ENCODE measurements around the gene LDLR.

LDLR gene

DNA sequence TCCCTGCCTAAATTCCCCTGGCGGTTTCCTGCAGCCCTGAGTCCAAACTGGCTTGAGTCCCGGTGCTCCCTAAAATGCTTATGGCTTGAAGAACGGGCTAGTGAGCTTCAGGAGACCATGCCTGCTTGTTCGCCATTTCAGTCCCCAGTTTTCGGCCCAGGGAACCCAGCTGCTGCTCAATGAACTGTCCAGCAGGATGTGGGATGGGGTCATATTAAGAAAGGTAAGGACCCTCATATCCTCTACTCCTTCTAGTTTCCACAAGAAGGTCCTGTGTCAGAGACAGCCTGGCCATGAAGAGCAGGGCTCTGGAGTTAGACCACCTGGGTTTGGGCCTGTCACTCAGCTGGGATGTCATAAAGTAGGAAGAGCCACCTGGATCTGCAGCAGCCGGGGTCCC, 83.3 kb downstream of the LDLR start:
- Histone ChIP-seq H3K36me3 (ENCODE audit: low read depth) (peaks cover 64% of the 10 kb centered on the region), H3K27ac (ENCODE audit: poor library complexity, severe bottlenecking) (no peak overlapping the region), H3K27me3 (ENCODE audit: insufficient read depth, poor library complexity, severe bottlenecking) (no peaks in the 10 kb centered on the region), H3K4me1 (ENCODE audit: insufficient read depth, poor library complexity, severe bottlenecking) (peaks cover 11% of the 10 kb centered on the region), H3K4me3 (ENCODE audit: severe bottlenecking) (no peak overlapping the region), H3K9me3 (ENCODE audit: severe bottlenecking) (no peaks in the 10 kb centered on the region)
- no peak for TF ChIP-seq CTCF (IDR thresholded peaks at IDR 0.05; ENCODE audit: poor library complexity, severe bottlenecking)
- ATAC-seq (ENCODE audit: low read depth) (no peak), DNase-seq (ENCODE audit: low spot score) (no peak)

- H3K4me1 ChIP-seq (ENCODE audit: insufficient read depth, poor library complexity, severe bottlenecking), result peaks cover 5% of the 10 kb centered on the region
- H3K4me3 ChIP-seq (ENCODE audit: severe bottlenecking), result no peak overlapping the region
- DNase-seq (ENCODE audit: low spot score) (no peak), ATAC-seq (ENCODE audit: low read depth) (no peak)
- H3K27me3 ChIP-seq (ENCODE audit: insufficient read depth, poor library complexity, severe bottlenecking), result no peaks in the 10 kb centered on the region
- H3K27ac ChIP-seq (ENCODE audit: poor library complexity, severe bottlenecking), result no peak overlapping the region
- peaks cover 59% of the 10 kb centered on the region for H3K36me3 ChIP-seq (ENCODE audit: low read depth)
- TF ChIP-seq CTCF (IDR thresholded peaks at IDR 0.05; ENCODE audit: poor library complexity, severe bottlenecking), result no peak
- H3K9me3 ChIP-seq (ENCODE audit: severe bottlenecking), result no peaks in the 10 kb centered on the region
These were observed 84.4 kb downstream of the LDLR start for GRCh38 chr19:11173516-11174155.

DNA sequence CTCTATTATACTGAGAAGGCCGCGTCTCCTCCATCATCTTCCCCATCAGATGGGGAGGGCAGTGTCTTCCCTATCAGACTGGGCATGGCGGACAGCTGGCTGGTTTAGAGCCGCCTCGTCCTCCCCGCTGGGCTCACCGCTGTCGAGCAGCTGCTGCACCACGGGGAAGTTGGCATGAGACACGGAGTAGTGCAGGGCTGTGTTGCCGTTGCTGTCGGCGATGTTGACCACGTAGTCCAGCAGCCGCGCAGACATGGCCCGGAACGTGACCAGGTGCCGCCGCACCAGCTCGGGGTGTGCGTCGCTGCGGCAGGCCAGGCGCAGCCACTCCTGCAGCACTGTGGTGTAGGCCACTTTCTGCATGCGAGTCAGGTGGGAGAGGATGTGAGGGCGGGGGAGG, 85.1 kb downstream of the LDLR start:
- ATAC-seq (ENCODE audit: low read depth) (no peak), DNase-seq (ENCODE audit: low spot score) (no peak)
- H3K36me3 ChIP-seq (ENCODE audit: low read depth), result peaks cover 57% of the 10 kb centered on the region
- no peak overlapping the region for H3K27ac ChIP-seq (ENCODE audit: poor library complexity, severe bottlenecking)
- H3K4me1 ChIP-seq (ENCODE audit: insufficient read depth, poor library complexity, severe bottlenecking), result no peaks in the 10 kb centered on the region
- H3K9me3 ChIP-seq (ENCODE audit: severe bottlenecking), result no peaks in the 10 kb centered on the region
- TF ChIP-seq CTCF (IDR thresholded peaks at IDR 0.05; ENCODE audit: poor library complexity, severe bottlenecking), result no peak
- H3K4me3 ChIP-seq (ENCODE audit: severe bottlenecking), result no peak overlapping the region
- no peaks in the 10 kb centered on the region for H3K27me3 ChIP-seq (ENCODE audit: insufficient read depth, poor library complexity, severe bottlenecking)

GRCh38 chr19:11175920-11176319, 86.7 kb downstream of the LDLR start:
- ATAC-seq (ENCODE audit: low read depth), result no peak
- H3K27me3 ChIP-seq (ENCODE audit: insufficient read depth, poor library complexity, severe bottlenecking), result no peaks in the 10 kb centered on the region
- H3K9me3 ChIP-seq (ENCODE audit: severe bottlenecking), result no peaks in the 10 kb centered on the region
- no peak overlapping the region for H3K4me3 ChIP-seq (ENCODE audit: severe bottlenecking)
- DNase-seq (ENCODE audit: low spot score), result no peak
- H3K36me3 ChIP-seq (ENCODE audit: low read depth), result peaks cover 41% of the 10 kb centered on the region
- no peak overlapping the region for H3K27ac ChIP-seq (ENCODE audit: poor library complexity, severe bottlenecking)
- H3K4me1 ChIP-seq (ENCODE audit: insufficient read depth, poor library complexity, severe bottlenecking), result no peaks in the 10 kb centered on the region
- TF ChIP-seq CTCF (IDR thresholded peaks at IDR 0.05; ENCODE audit: poor library complexity, severe bottlenecking), result no peak

GRCh38 chr19:11176466-11177193, 87.4 kb downstream of the LDLR start:
- Histone ChIP-seq H3K4me3 (ENCODE audit: severe bottlenecking) (no peak overlapping the region), H3K9me3 (ENCODE audit: severe bottlenecking) (no peaks in the 10 kb centered on the region), H3K27ac (ENCODE audit: poor library complexity, severe bottlenecking) (no peak overlapping the region), H3K36me3 (ENCODE audit: low read depth) (peaks cover 37% of the 10 kb centered on the region; the same call in 1 of the 2 replicates), H3K27me3 (ENCODE audit: insufficient read depth, poor library complexity, severe bottlenecking) (no peaks in the 10 kb centered on the region), H3K4me1 (ENCODE audit: insufficient read depth, poor library complexity, severe bottlenecking) (no peaks in the 10 kb centered on the region)
- TF ChIP-seq CTCF (IDR thresholded peaks at IDR 0.05; ENCODE audit: poor library complexity, severe bottlenecking), result no peak
- no peak for DNase-seq (ENCODE audit: low spot score)
- ATAC-seq (ENCODE audit: low read depth), result no peak

Data from RWPE2 (cell line).